Lower leg skin (tissue), 4 donors: Measurements from ENCODE around the gene PHRF1. TPM values are rescaled to one million over a fixed set of nuclear protein-coding genes. Genes with fewer than 3 reads are reported as not detected.

Source experiments
- DNase-seq, 2 donors: peaks; one replicate each; pipeline ENCODE4 v3.0.0-alpha.2; 2019; ENCODE audit warnings: low spot score in 2 of 2
- H3K4me3 ChIP-seq: fragments of 200-600 bp; sonication (generic); 2 replicates; pipeline ENCODE4 v1.5.1; 2017; ENCODE audit warnings: mild to moderate bottlenecking, low read depth; ENCODE audit not compliant: poor library complexity, severe bottlenecking
- POLR2A ChIP-seq, 2 donors: fragments of 450-650 bp; IDR thresholded peaks; one replicate each; pipeline ENCODE4 v1.6.1; 2016 to 2017; ENCODE audit warnings: antibody characterized with exemption in 2 of 2, mild to moderate bottlenecking in 1 of 2, moderate library complexity in 1 of 2
- WGBS, 2 donors: methylation state at CpG; one replicate each; pipeline ENCODE4 v1.1.5; 2018; 5-methylcytosine and 5-hydroxymethylcytosine counted together
- intact Hi-C: fragments of 100-400 bp; cut with DNase I; formaldehyde crosslinking; loops from one replicate; pipeline ENCODE4 v1.15.0; 2023; ENCODE audit warnings: low total_unique reads
- total RNA-seq, 4 donors: library from RNA; depleted of rRNA; stranded (reverse); fragments of >200 nt; gene quantifications; one replicate each; pipeline ENCODE4 v1.1.0, GENCODE V29; 2016
- TF ChIP-seq, protein P1 (sequence below), 3 donors: fragments of 450-650 bp; IDR thresholded peaks; one replicate each; pipeline ENCODE4 v1.5.1; 2016; ENCODE audit warnings: antibody characterized with exemption in 3 of 3, mild to moderate bottlenecking in 3 of 3, moderate library complexity in 2 of 3

PHRF1 gene
- total RNA-seq, 4 donors from 2014 or later = 30.0 to 55.2 (median 31.5) TPM

DNA sequence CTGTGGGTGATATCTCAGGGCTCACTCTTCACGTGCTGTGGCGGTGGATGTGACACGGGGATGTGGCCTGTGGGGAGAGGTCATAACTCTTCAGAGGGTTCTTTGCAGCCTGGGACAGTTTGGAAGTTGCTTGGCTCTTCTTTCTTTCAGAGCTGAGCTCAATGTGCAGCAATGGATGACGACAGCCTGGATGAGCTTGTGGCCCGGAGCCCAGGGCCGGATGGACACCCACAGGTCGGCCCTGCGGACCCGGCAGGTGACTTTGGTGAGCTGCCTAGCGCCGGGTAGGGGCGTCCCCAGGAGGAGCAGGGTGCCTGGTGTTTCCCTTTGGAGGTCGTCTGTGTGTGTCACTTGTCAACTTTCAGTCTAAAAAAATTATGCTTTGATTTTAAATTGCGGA lies 5.1 kb downstream of the PHRF1 start:
- TF ChIP-seq, protein P1, sequence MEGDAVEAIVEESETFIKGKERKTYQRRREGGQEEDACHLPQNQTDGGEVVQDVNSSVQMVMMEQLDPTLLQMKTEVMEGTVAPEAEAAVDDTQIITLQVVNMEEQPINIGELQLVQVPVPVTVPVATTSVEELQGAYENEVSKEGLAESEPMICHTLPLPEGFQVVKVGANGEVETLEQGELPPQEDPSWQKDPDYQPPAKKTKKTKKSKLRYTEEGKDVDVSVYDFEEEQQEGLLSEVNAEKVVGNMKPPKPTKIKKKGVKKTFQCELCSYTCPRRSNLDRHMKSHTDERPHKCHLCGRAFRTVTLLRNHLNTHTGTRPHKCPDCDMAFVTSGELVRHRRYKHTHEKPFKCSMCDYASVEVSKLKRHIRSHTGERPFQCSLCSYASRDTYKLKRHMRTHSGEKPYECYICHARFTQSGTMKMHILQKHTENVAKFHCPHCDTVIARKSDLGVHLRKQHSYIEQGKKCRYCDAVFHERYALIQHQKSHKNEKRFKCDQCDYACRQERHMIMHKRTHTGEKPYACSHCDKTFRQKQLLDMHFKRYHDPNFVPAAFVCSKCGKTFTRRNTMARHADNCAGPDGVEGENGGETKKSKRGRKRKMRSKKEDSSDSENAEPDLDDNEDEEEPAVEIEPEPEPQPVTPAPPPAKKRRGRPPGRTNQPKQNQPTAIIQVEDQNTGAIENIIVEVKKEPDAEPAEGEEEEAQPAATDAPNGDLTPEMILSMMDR (IDR thresholded peaks at IDR 0.05) = no peak
- TF ChIP-seq POLR2A (IDR thresholded peaks at IDR 0.05) = no peak

GRCh38 chr11:581752-582151 lies 5.5 kb downstream of the PHRF1 start:
- DNase-seq = no peak
- H3K4me3 ChIP-seq = no peak overlapping the region
- 81 to 84% methylated on average over 17 of the region's 17 CpGs for WGBS, 2 donors
- intact Hi-C loops = no loop called here
- TF ChIP-seq, protein P1 (IDR thresholded peaks at IDR 0.05) = no peak
- no peak for TF ChIP-seq POLR2A (IDR thresholded peaks at IDR 0.05)

More for the DNA sequence above, 5.1 kb downstream of the PHRF1 start:
- DNase-seq = no peak
- H3K4me3 ChIP-seq = no peak overlapping the region
- 80 to 82% methylated on average over 14 of the region's 14 CpGs for WGBS, 2 donors
- intact Hi-C loops = no loop called here

DNA sequence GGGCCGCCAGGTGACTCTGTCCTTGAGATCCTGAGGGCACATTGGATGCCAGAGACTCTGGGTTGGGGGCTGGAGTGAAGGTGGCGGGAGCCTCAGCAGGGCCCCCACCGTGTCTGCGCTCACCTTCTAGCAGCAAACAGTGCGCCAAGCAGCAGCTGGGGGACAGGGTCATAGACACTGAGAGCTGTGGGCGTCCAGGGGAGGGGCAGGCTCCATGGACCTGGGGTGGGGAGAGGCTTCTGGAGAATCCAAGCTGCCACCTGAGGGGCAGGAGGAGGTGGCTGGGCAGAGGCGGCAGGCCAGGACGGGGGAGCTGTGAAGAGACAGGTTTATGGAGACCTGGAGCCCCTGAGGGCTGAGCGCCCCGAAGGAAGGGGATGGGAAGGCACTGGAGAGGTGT lies 8.0 kb downstream of the PHRF1 start:
- intact Hi-C loops = no loop called here
- TF ChIP-seq, protein P1 (IDR thresholded peaks at IDR 0.05) = no peak
- no peak for TF ChIP-seq POLR2A (IDR thresholded peaks at IDR 0.05)
- DNase-seq = no peak
- 95 to 98% methylated on average over 10 of the region's 10 CpGs for WGBS, 2 donors
- H3K4me3 ChIP-seq = no peak overlapping the region

DNA sequence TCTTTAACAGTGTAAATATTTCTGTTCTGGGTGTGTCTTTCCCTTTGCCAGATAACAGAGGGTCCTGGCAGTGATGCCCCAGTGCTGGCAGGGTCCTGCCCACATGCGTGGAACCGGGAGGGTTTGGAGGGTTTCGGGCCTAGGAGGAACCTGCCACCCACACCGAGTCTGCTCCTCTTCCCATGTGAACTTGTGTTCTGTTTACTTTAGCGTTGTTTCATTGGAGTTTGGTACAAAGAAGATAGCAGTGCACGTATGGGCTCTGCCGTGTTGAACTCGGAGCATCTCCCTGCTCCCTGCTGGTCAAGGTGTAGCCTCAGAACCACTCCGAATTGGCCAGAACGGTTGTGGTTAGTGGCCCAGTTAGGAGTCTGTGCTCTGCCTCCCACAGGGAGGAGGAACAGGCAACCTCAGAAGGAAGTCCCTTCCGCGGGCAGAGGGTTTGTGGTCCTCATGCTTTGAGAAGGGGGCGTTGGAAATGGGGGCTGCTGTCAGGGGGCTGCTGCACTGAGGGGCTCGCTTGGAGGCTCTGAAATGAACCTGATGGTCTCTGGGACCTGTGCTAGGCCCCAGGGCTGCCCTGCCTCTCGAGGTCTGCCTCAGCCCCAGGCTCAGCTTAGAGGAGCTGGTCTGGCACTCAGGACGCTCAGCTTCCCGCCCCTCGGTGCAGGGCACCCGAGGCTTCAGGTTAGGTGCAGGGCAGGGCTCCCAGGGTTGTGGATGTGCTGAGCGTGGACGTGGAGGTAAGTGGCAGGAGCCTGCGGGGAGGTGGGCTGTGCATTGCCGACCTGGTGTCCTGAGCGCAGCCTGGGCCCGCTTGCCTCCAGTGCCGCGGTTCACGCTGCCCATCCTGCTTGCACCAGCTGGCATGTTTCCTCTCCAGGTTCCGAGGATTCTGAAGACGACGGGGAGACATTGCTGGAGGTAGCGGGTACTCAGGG lies 10.4 kb downstream of the PHRF1 start:
- intact Hi-C loops = no loop called here
- DNase-seq = no peak
- WGBS, 2 donors = 88 to 89% methylated on average over 27 to 29 of the region's 32 CpGs
- H3K4me3 ChIP-seq = no peak overlapping the region
- no peak for TF ChIP-seq POLR2A (IDR thresholded peaks at IDR 0.05)
- TF ChIP-seq, protein P1 (IDR thresholded peaks at IDR 0.05) = no peak

GRCh38 chr11:587546-587945 lies 11.3 kb downstream of the PHRF1 start:
- DNase-seq = no peak
- intact Hi-C loops = no loop called here
- H3K4me3 ChIP-seq = no peak overlapping the region
- TF ChIP-seq, protein P1 (IDR thresholded peaks at IDR 0.05) = no peak
- no peak for TF ChIP-seq POLR2A (IDR thresholded peaks at IDR 0.05)
- 81 to 89% methylated on average over 8 of the region's 8 CpGs for WGBS, 2 donors
